Endodermal cell (in vitro differentiated cells): Measurements from ENCODE around the gene MLNR. TPM values are rescaled to one million over a fixed set of nuclear protein-coding genes. Genes with fewer than 3 reads are reported as not detected.

Experiments used
- DNase-seq: peaks from one replicate; pipeline ENCODE4 v3.0.0-alpha.2; 2017
- H3K27ac ChIP-seq: 2 replicates; pipeline ENCODE4 v1.5.1; 2013; ENCODE audit warnings: mild to moderate bottlenecking, low read depth, low read length, moderate library complexity
- H3K27me3 ChIP-seq: 2 replicates; pipeline ENCODE4 v1.6.1; 2013; ENCODE audit warnings: mild to moderate bottlenecking, low read length, moderate library complexity; ENCODE audit not compliant: insufficient read depth, control insufficient read depth, poor library complexity, severe bottlenecking
- H3K36me3 ChIP-seq: 2 replicates; pipeline ENCODE4 v1.7.0; 2013; ENCODE audit warnings: mild to moderate bottlenecking, low read length, moderate library complexity; ENCODE audit not compliant: control insufficient read depth, insufficient read depth
- H3K4me1 ChIP-seq: one replicate; pipeline ENCODE4 v1.7.0; 2013; ENCODE audit warnings: low read length; ENCODE audit not compliant: control insufficient read depth, insufficient read depth
- H3K4me3 ChIP-seq: 2 replicates; pipeline ENCODE4 v1.5.1; 2013; ENCODE audit warnings: mild to moderate bottlenecking, low read length, moderate library complexity
- H3K9ac ChIP-seq: 2 replicates; pipeline ENCODE4 v1.6.1; 2013; ENCODE audit warnings: mild to moderate bottlenecking, low read length, moderate library complexity; ENCODE audit not compliant: poor library complexity, severe bottlenecking; ENCODE audit errors: extremely low read depth
- H3K9me3 ChIP-seq: 2 replicates; pipeline ENCODE4 v1.6.1; 2013; ENCODE audit warnings: mild to moderate bottlenecking, low read length, moderate library complexity; ENCODE audit not compliant: control insufficient read depth
- H3K27ac Mint-ChIP-seq: 2 replicates; pipeline ENCODE4 v1.8.0; 2020; ENCODE audit warnings: mixed read lengths
- H3K27me3 Mint-ChIP-seq: 2 replicates; pipeline ENCODE4 v1.8.0; 2021; ENCODE audit warnings: mild to moderate bottlenecking, mixed read lengths; ENCODE audit not compliant: insufficient read depth
- H3K36me3 Mint-ChIP-seq: 2 replicates; pipeline ENCODE4 v1.8.0; 2020; ENCODE audit warnings: low read depth, mixed read lengths
- H3K4me1 Mint-ChIP-seq: 2 replicates; pipeline ENCODE4 v1.8.0; 2020; ENCODE audit warnings: mixed read lengths
- H3K4me3 Mint-ChIP-seq: 2 replicates; pipeline ENCODE4 v1.8.0; 2020; ENCODE audit warnings: mild to moderate bottlenecking, moderate library complexity, mixed read lengths
- H3K9me3 Mint-ChIP-seq: 2 replicates; pipeline ENCODE4 v1.8.0; 2020; ENCODE audit warnings: mild to moderate bottlenecking, mixed read lengths
- WGBS, 2 experiments: methylation state at CpG; one replicate each; pipeline versions ENCODE4 v1.1.5 to v1.1.7; 2013; ENCODE audit warnings: missing lambda C conversion rate in 2 of 2, mixed read lengths in 1 of 2; ENCODE audit not compliant: insufficient coverage in 1 of 2, insufficient read length in 1 of 2; 5-methylcytosine and 5-hydroxymethylcytosine counted together
- total RNA-seq, 2 donors: library from RNA; stranded (reverse); fragmentation: NEBNext Ultra II Directional in 1 of 2; extraction: Animal tissue kit (Norgen Biotek cat#: 25700) in 1 of 2; gene quantifications; 2 replicates in 1 of 2; 3 replicates in 1 of 2; pipeline ENCODE4 v1.2.1, GENCODE V29; 2021
- TF ChIP-seq, protein P1 (sequence below): fragments of 200-600 bp; sonication (generic); conservative IDR thresholded peaks from 2 replicates; pipeline ENCODE4 v1.5.0; 2021; ENCODE audit warnings: antibody characterized with exemption, mild to moderate bottlenecking

Gene MLNR
- total RNA-seq, 2 donors from 2014 or later, result 0.29 to 0.35 TPM

DNA sequence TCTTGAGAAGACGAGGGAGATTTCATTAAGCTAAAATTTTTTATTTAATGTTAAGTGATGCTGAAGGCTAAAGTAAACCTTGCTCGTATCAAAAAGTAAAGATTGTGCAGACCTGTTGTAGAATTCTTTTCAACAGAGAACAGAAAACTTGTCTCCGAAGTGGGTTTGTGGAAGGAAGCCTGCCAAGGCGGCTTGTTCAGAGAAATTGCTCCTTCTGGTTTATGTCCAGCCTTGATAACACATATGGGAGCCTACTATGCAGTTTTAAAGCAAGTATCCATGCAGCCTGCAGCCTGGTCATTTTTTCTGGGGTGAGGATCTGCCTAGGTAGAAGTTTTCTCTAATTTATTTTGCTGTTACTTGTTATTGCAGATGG is 1.4 kb downstream of the MLNR start:
- no peaks in the 10 kb centered on the region for H3K36me3 Mint-ChIP-seq
- 89 to 93% methylated on average over 4 of the region's 4 CpGs for WGBS, 2 experiments
- Histone ChIP-seq H3K9me3 (no peaks in the 10 kb centered on the region), H3K9ac (no peak overlapping the region), H3K4me1 (no peaks in the 10 kb centered on the region), H3K4me3 (no peak overlapping the region), H3K27me3 (peaks cover 79% of the 10 kb centered on the region), H3K27ac (no peak overlapping the region), H3K36me3 (no peaks in the 10 kb centered on the region)
- H3K4me3 Mint-ChIP-seq, result peak overlapping the region; percentile 29
- H3K27ac Mint-ChIP-seq, result no peak overlapping the region
- TF ChIP-seq, protein P1, sequence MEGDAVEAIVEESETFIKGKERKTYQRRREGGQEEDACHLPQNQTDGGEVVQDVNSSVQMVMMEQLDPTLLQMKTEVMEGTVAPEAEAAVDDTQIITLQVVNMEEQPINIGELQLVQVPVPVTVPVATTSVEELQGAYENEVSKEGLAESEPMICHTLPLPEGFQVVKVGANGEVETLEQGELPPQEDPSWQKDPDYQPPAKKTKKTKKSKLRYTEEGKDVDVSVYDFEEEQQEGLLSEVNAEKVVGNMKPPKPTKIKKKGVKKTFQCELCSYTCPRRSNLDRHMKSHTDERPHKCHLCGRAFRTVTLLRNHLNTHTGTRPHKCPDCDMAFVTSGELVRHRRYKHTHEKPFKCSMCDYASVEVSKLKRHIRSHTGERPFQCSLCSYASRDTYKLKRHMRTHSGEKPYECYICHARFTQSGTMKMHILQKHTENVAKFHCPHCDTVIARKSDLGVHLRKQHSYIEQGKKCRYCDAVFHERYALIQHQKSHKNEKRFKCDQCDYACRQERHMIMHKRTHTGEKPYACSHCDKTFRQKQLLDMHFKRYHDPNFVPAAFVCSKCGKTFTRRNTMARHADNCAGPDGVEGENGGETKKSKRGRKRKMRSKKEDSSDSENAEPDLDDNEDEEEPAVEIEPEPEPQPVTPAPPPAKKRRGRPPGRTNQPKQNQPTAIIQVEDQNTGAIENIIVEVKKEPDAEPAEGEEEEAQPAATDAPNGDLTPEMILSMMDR, result no peak
- no peak for DNase-seq
- peaks cover 92% of the 10 kb centered on the region for H3K27me3 Mint-ChIP-seq
- no peaks in the 10 kb centered on the region for H3K9me3 Mint-ChIP-seq
- peaks cover 15% of the 10 kb centered on the region for H3K4me1 Mint-ChIP-seq

DNA sequence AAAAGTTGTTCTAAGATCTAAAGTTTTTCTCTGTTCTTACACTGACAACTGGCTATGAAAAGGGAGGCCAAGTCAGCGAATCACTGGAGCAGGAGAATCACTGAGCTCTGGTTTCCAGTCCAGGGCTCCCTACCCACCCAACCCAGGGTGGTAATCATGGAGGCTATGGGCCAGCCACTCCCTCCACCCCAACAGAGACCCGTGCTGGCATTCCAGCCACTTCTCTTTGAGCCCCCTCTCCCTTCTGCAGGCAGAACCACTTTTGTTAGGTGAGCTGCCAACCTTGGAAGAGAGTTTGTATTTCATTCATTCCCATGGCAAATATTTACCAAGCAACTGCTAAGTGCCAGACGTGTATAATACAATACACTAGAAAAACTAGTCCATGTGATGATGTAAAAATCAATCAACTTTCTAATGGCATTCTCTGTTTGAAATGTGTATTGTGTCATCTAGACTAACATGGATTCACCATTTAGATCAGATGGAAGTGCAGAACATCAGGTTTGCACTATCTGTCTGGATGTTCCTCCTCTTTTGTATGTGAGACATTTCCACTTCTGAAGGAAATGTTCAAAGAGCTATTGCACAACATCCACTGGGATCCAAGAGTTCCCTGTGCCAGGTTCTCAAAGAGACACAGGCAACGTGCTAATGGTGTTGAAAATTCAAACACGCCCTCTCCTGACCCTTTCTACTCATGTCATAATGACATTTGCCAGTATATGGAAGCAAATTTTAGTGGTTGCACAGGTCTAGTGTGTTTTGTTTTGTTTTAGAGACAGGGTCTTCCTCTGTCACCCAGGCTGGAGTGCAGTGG is 5.3 kb downstream of the MLNR start:
- DNase-seq, result no peak
- no peak overlapping the region for H3K9ac ChIP-seq
- no peak overlapping the region for H3K4me3 ChIP-seq
- H3K36me3 ChIP-seq, result no peaks in the 10 kb centered on the region
- no peaks in the 10 kb centered on the region for H3K4me1 Mint-ChIP-seq
- no peaks in the 10 kb centered on the region for H3K36me3 Mint-ChIP-seq
- 70 to 76% methylated on average over 2 to 5 of the region's 5 CpGs for whole genome bisulfite sequencing, 2 experiments
- H3K9me3 ChIP-seq, result no peaks in the 10 kb centered on the region
- H3K27ac Mint-ChIP-seq, result no peak overlapping the region
- H3K27ac ChIP-seq, result no peak overlapping the region
- peaks cover 44% of the 10 kb centered on the region for H3K27me3 ChIP-seq
- H3K9me3 Mint-ChIP-seq, result no peaks in the 10 kb centered on the region
- H3K4me1 ChIP-seq, result no peaks in the 10 kb centered on the region
- TF ChIP-seq, protein P1, result no peak
- peaks cover 56% of the 10 kb centered on the region for H3K27me3 Mint-ChIP-seq
- no peak overlapping the region for H3K4me3 Mint-ChIP-seq

DNA sequence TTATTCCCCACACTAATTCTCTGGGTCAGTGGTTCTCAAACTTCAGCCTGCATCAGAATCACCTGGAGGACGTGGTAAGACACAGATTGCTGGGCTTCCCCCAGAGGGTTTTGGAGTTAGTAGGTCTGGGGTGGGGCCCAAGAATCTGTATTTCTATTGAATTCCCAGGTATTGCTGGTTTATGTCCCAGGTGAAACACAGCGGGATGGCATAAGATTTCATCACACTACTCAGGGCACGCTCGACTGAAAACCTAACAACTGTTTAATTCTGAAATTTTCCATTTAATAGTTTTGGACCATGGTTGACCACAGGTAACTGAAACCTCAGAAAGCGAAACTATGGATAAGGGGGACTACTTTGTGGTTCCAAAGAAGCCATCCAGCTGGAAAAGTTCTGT is 6.5 kb downstream of the MLNR start:
- Histone ChIP-seq H3K36me3 (no peaks in the 10 kb centered on the region), H3K4me3 (no peak overlapping the region), H3K9me3 (no peaks in the 10 kb centered on the region), H3K27ac (no peak overlapping the region), H3K4me1 (no peaks in the 10 kb centered on the region), H3K9ac (no peak overlapping the region), H3K27me3 (peaks cover 32% of the 10 kb centered on the region)
- no peaks in the 10 kb centered on the region for H3K36me3 Mint-ChIP-seq
- H3K27me3 Mint-ChIP-seq, result peaks cover 45% of the 10 kb centered on the region
- TF ChIP-seq, protein P1, result no peak
- H3K9me3 Mint-ChIP-seq, result no peaks in the 10 kb centered on the region
- no peak for DNase-seq
- WGBS, 2 experiments, result 76 to 93% methylated on average over 4 to 5 of the region's 5 CpGs
- H3K4me3 Mint-ChIP-seq, result no peak overlapping the region
- no peaks in the 10 kb centered on the region for H3K4me1 Mint-ChIP-seq
- no peak overlapping the region for H3K27ac Mint-ChIP-seq
